Placental pericyte (primary cell): ENCODE data around the gene COL5A2. TPM values are rescaled to one million over a fixed set of nuclear protein-coding genes. Genes with fewer than 3 reads are reported as not detected.

Source experiments
- small RNA-seq: library from RNA; depleted of rRNA; stranded (forward); fragments of <200 nt; gene quantifications from one replicate; pipeline ENCODE3, GENCODE V24; 2012; ENCODE audit warnings: low replicate concordance
- total RNA-seq: library from RNA; depleted of rRNA; stranded (reverse); fragments of >200 nt; gene quantifications from 2 replicates; pipeline ENCODE4 v1.2.3, GENCODE V29; 2012

COL5A2 gene
- 421 and 595 TPM in 2 replicates for total RNA-seq

GRCh38 chr2:189179570-189179950, at the start of gene COL5A2:
Gene COL5A2 (minus strand): TSS chr2:189179761. CDS start chr2:189179604, 157 bp downstream.

Small RNAs within 50 kb of the gene (small RNA-seq; reads per million reads assigned to genes)
- gene MIR3129 = 4.4 reads per million, percentile 86 among the genes with 10 or more reads in this experiment

Other genes starting within 250 kb of the COL5A2 start
- 1,404 and 7,536 TPM in 2 replicates for gene COL3A1, start 205.4 kb downstream of the COL5A2 start, total RNA-seq